Ovary (tissue), 9 donors: ENCODE data around the gene CTBP2. TPM values are rescaled to one million over a fixed set of nuclear protein-coding genes. Genes with fewer than 3 reads are reported as not detected.

Source experiments
- DNase-seq, 5 donors: peaks; one replicate each; pipeline ENCODE4 v3.0.0-alpha.2; 2019 to 2020
- H3K27ac ChIP-seq, 2 donors: fragments of 200-600 bp; one replicate each; pipeline versions ENCODE4 v1.5.1 to v1.8.0; 2019 to 2022
- H3K27me3 ChIP-seq: fragments of 200-600 bp; one replicate; pipeline ENCODE4 v1.8.0; 2022
- H3K36me3 ChIP-seq: fragments of 200-600 bp; sonication (generic); one replicate; pipeline ENCODE4 v1.5.1; 2019
- H3K4me1 ChIP-seq: one replicate; pipeline ENCODE4 v1.8.1; 2013; ENCODE audit warnings: mild to moderate bottlenecking, moderate library complexity; ENCODE audit not compliant: insufficient read depth
- H3K4me3 ChIP-seq: fragments of 200-600 bp; sonication (generic); one replicate; pipeline ENCODE4 v1.5.1; 2017
- H3K9me3 ChIP-seq, 2 donors: fragments of 200-600 bp in 1 of 2; sonication (generic) in 1 of 2; one replicate each; pipeline versions ENCODE4 v1.5.1 to v1.8.1; 2013 to 2019; ENCODE audit warnings: mild to moderate bottlenecking in 1 of 2, moderate library complexity in 1 of 2
- CTCF ChIP-seq, 3 donors: fragments of 450-650 bp in 2 of 3; fragments of 200-600 bp in 1 of 3; IDR thresholded peaks; one replicate each; pipeline versions ENCODE4 v1.5.1 to v1.8.0; 2016 to 2022; ENCODE audit warnings: antibody characterized with exemption in 3 of 3, mild to moderate bottlenecking in 1 of 3
- EP300 ChIP-seq: sonication (generic); formaldehyde crosslinking; IDR thresholded peaks from one replicate; pipeline ENCODE4 v1.6.1; 2017; ENCODE audit warnings: antibody characterized with exemption
- POLR2A ChIP-seq: fragments of 450-650 bp; IDR thresholded peaks from one replicate; pipeline ENCODE4 v1.6.1; 2017; ENCODE audit warnings: antibody characterized with exemption, mild to moderate bottlenecking, moderate library complexity
- whole genome bisulfite sequencing, 3 donors: extraction: QIAGEN DNeasy Blood & Tissue Kit in 1 of 3; methylation state at CpG; one replicate each; pipeline versions ENCODE4 v1.1.5 to v1.1.7; 2013 to 2017; 5-methylcytosine and 5-hydroxymethylcytosine counted together
- intact Hi-C, 4 donors: fragments of 100-400 bp; cut with DNase I; formaldehyde crosslinking; loops; one replicate each; pipeline versions ENCODE4 v1.11.0 to v1.15.1; 2022 to 2023
- polyA plus RNA-seq, 2 donors: library from polyadenylated mRNA; stranded (reverse); fragments of 200-250 nt in 1 of 2; fragments of 350-450 nt in 1 of 2; fragmentation: Illumina TruSeq in 1 of 2; extraction: RNeasy Lipid Tissue Mini Kit (QIAGEN cat#74804) in 1 of 2; gene quantifications; one replicate each; pipeline ENCODE4 v1.2.3, GENCODE V29; 2013 to 2014
- total RNA-seq, 7 donors: library from RNA; depleted of rRNA in 2 of 7; stranded (reverse); fragments of >200 nt in 2 of 7; fragmentation: NEBNext Ultra II Directional in 3 of 7; extraction: Animal tissue kit (Norgen Biotek cat#: 25700) in 3 of 7; gene quantifications; one replicate each; pipeline versions ENCODE4 v1.1.0 to v1.2.4, GENCODE V29; 2016 to 2023
- donor health status: DM: no; HTN: no; CAD: no; lungs with moderate emphysema.
- donor health status: DM: no; HTN: no; CAD: no.
- donor health status: Bipolar disorder and iron deficiency.
- donor health status: DM: yes; HTN: yes; CAD: no.
- donor health status: DM: no; HTN: no; CAD: no.
- donor health status: DM: yes; HTN: yes; CAD: no.

The CTBP2 gene
- total and polyA plus RNA-seq, 9 donors: 25.3 to 107 (median 69.5) TPM

DNA sequence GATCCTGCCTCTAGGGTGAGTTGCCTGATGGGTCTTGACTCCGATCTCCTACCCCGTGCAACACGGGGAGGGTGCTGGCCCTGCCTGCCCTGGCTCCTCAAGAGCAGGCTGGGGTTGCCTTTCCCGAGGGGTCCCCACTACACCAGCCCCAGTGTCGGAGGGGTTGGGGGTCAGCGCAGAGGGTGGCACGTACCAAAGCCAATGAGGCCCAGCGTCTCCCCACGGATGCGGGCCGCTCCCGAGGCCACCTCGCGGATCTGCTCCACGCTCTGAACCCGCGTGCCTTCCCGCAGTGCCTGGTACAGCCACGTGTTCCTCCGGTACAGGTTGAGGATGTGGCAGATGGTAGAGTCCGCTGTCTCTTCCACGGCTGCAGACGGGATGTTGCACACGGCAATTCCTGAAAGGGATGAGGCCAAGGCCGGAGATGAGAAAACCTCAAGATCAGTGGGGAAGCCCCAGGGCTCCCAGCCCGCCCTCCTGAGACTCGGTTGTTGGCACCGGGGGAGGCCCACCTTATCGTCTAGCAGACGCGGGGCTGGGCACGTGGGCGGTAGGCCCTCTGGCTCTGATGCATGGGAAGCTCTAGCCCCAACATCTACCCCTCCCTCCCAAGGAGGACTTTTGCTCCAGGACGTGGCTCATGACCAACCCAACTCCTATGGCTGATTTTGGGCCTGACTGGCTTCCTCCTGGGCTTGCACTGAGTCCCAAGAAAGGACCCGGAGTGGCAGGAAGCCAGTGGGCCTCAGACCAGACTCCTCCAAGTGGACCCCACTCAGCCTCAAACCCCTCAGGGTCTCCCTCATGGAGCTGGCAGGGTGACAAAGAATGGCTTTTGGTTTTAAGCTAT, 162.4 kb downstream of the CTBP2 start:
- Histone ChIP-seq H3K36me3 (no peaks in the 10 kb centered on the region), H3K27ac (peak overlapping the region in 1 of 2 donors; percentile 65), H3K4me1 (peaks cover 39% of the 10 kb centered on the region), H3K27me3 (no peaks in the 10 kb centered on the region), H3K9me3 (no peaks in the 10 kb centered on the region), H3K4me3 (no peak overlapping the region)
- peak in 2 of 5 donors; percentile 16 to 40 for DNase-seq
- no peak for TF ChIP-seq POLR2A
- no peak for TF ChIP-seq CTCF (IDR thresholded peaks at IDR 0.05)
- TF ChIP-seq EP300: no peak
- 65 to 74% (median 70%) methylated on average over 35 of the region's 35 CpGs for WGBS, 3 donors
- intact Hi-C loops: loop anchor here in 3 of 4 donors (5.0 to 10.0 kb wide), 4 partner anchors 57 to 164 kb away; partner anchors contain the start of gene CTBP2 (in 1 of the 3)

DNA sequence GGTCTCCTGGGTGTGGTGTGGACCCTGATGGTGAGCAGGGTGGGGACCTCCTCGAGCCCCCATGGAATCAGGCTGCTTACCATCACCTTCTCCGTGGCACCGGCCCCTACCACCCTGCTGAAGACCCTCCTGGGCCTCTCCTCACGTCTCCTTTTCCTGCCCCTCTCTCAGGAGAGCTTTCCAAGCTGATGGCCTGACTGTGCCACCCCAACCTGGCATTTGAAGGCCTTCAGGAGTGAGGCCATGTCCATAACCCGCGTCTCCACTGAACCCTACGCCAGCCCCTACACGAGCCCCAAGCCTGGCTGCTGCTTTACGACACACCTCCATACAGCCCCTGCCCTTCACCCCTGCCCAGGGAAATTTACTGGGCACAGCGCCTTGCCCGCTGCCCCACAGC, 163.1 kb downstream of the CTBP2 start:
- H3K9me3 ChIP-seq: no peaks in the 10 kb centered on the region
- intact Hi-C loops: loop anchor here in 3 of 4 donors (5.0 to 10.0 kb wide), 4 partner anchors 57 to 165 kb away; partner anchors contain the start of gene CTBP2 (in 1 of the 3)
- H3K27ac ChIP-seq: no peak overlapping the region
- TF ChIP-seq EP300 (no peak), POLR2A (no peak), CTCF (IDR thresholded peaks at IDR 0.05) (no peak)
- H3K4me1 ChIP-seq: peaks cover 37% of the 10 kb centered on the region
- peak in 1 of 5 donors; percentile 8 for DNase-seq
- no peaks in the 10 kb centered on the region for H3K36me3 ChIP-seq
- no peak overlapping the region for H3K4me3 ChIP-seq
- H3K27me3 ChIP-seq: no peaks in the 10 kb centered on the region
- 88 to 97% (median 90%) methylated on average over 11 of the region's 11 CpGs for WGBS, 3 donors

- Histone ChIP-seq H3K4me1 (peaks cover 35% of the 10 kb centered on the region), H3K9me3 (no peaks in the 10 kb centered on the region), H3K4me3 (no peak overlapping the region), H3K36me3 (no peaks in the 10 kb centered on the region), H3K27me3 (no peaks in the 10 kb centered on the region), H3K27ac (no peak overlapping the region)
- 86 to 92% (median 91%) methylated on average over 16 to 17 of the region's 17 CpGs for whole genome bisulfite sequencing, 3 donors
- peak in 1 of 5 donors; percentile 9 for DNase-seq
- TF ChIP-seq CTCF (IDR thresholded peaks at IDR 0.05) (no peak), EP300 (no peak), POLR2A (no peak)
- intact Hi-C loops: loop anchor here in 3 of 4 donors (5.0 to 10.0 kb wide), 4 partner anchors 58 to 165 kb away; partner anchors contain the start of gene CTBP2 (in 1 of the 3)
Observed at GRCh38 chr10:124996854-124997215, 163.5 kb downstream of the CTBP2 start.

DNA sequence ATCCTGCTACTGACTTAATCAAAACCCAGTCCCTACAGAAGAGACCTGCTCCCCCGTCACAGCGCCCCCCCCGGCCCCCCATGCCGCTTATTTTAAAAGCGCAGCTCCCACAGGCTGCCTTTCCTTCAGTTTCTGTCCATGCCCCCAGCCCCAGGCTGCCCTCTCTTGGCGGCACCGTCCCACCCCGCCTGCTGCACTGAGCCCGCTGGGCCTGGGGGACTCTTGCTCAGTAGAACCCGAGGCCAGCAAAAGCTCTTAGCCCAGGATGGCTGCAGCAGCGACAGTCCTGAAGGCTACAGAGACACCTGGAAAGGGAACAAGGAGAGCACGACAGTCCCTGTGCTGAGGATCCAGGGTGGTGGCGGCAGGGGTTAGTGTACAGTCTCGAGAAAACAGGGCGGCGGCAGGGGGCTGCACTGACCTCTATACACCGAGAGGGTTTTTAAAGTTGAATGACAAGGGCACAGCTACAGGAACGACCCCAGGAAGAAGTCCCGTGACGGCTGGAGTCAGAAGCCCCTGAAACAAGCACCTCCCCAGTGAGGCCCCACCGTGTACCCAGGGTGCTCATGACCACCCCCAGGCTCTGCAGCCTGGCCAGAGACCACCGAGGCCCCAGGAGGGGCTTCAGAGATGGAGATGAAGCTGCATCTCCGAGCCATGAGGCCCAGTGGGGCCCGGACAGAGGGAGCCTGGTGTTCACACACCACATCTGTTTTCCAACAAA, 164.1 kb downstream of the CTBP2 start:
- H3K4me1 ChIP-seq: peaks cover 30% of the 10 kb centered on the region
- H3K27ac ChIP-seq: no peak overlapping the region
- H3K4me3 ChIP-seq: no peak overlapping the region
- TF ChIP-seq CTCF (IDR thresholded peaks at IDR 0.05) (no peak), EP300 (no peak), POLR2A (no peak)
- DNase-seq: peak in 2 of 5 donors; percentile 7 to 26
- H3K36me3 ChIP-seq: no peaks in the 10 kb centered on the region
- H3K9me3 ChIP-seq: no peaks in the 10 kb centered on the region
- intact Hi-C loops: loop anchor here in 3 of 4 donors (5.0 to 10.0 kb wide), 4 partner anchors 59 to 166 kb away; partner anchors contain the start of gene CTBP2 (in 1 of the 3)
- H3K27me3 ChIP-seq: no peaks in the 10 kb centered on the region
- 84 to 91% (median 84%) methylated on average over 24 of the region's 24 CpGs for WGBS, 3 donors
